Uterus (tissue), 2 donors: ENCODE measurements around the gene AGPS.

ENCODE experiments used
- CTCF ChIP-seq, 4 experiments: fragments of 200-600 bp in 2 of 4; fragments of 450-650 bp in 2 of 4; sonication (generic) in 2 of 4; IDR thresholded peaks; one replicate each; pipeline ENCODE4 v1.5.1; 2016 to 2019; ENCODE audit warnings: antibody characterized with exemption in 4 of 4, mild to moderate bottlenecking in 2 of 4, moderate library complexity in 1 of 4
- POLR2A ChIP-seq, 2 donors: fragments of 450-650 bp; IDR thresholded peaks; one replicate each; pipeline ENCODE4 v1.6.1; 2016; ENCODE audit warnings: antibody characterized with exemption in 2 of 2, mild to moderate bottlenecking in 1 of 2, moderate library complexity in 1 of 2

GRCh38 chr2:177379354-177379753, 13.2 kb upstream of the AGPS start:
- TF ChIP-seq CTCF (IDR thresholded peaks at IDR 0.05), result no peak
- TF ChIP-seq POLR2A (IDR thresholded peaks at IDR 0.05), result no peak
